H9 (cell line): Measurements from ENCODE around the gene PLA2G1B. TPM values are rescaled to one million over a fixed set of nuclear protein-coding genes. Genes with fewer than 3 reads are reported as not detected.
A peak's percentile ranks its signal among the peaks of the same experiment; 100 is the strongest.

Experiments used
- DNase-seq: peaks from one replicate; pipeline ENCODE4 v3.0.0-alpha.2; 2017
- H2AFZ ChIP-seq: one replicate; pipeline ENCODE4 v1.6.1; 2013; ENCODE audit warnings: mild to moderate bottlenecking, low read length, control low read depth, moderate library complexity
- H2AK5ac ChIP-seq: 2 replicates; pipeline ENCODE4 v1.6.1; 2013; ENCODE audit warnings: low read length, control low read depth, mixed read lengths; ENCODE audit not compliant: insufficient read length
- H2BK120ac ChIP-seq: one replicate; pipeline ENCODE4 v1.6.1; 2013; ENCODE audit warnings: low read depth, mild to moderate bottlenecking, low read length, control low read depth, inconsistent platforms; ENCODE audit not compliant: poor library complexity, severe bottlenecking
- H2BK12ac ChIP-seq: 2 replicates; pipeline ENCODE4 v1.6.1; 2013; ENCODE audit warnings: low read length, control low read depth, mixed read lengths, low read depth; ENCODE audit not compliant: insufficient read length
- H2BK15ac ChIP-seq: 2 replicates; pipeline ENCODE4 v1.6.1; 2013; ENCODE audit warnings: low read depth, low read length, control low read depth
- H2BK20ac ChIP-seq: one replicate; pipeline ENCODE4 v1.6.1; 2013; ENCODE audit warnings: low read depth, mild to moderate bottlenecking, low read length, control low read depth, inconsistent platforms; ENCODE audit not compliant: poor library complexity, severe bottlenecking
- H2BK5ac ChIP-seq: 2 replicates; pipeline ENCODE4 v1.6.1; 2013; ENCODE audit warnings: low read length, control low read depth, mixed read lengths; ENCODE audit not compliant: insufficient read length
- H3K14ac ChIP-seq: 2 replicates; pipeline ENCODE4 v1.6.1; 2013; ENCODE audit warnings: low read length, control low read depth; ENCODE audit not compliant: insufficient read depth
- H3K18ac ChIP-seq: 2 replicates; pipeline ENCODE4 v1.6.1; 2013; ENCODE audit warnings: low read depth, mild to moderate bottlenecking, mixed read lengths, low read length, control low read depth; ENCODE audit not compliant: insufficient read length
- H3K23ac ChIP-seq: 2 replicates; pipeline ENCODE4 v1.6.1; 2013; ENCODE audit warnings: low read length, control low read depth, mixed read lengths, low read depth; ENCODE audit not compliant: insufficient read length
- H3K23me2 ChIP-seq: 2 replicates; pipeline ENCODE4 v1.6.1; 2013; ENCODE audit warnings: low read depth, mild to moderate bottlenecking, mixed read lengths, low read length, control low read depth; ENCODE audit not compliant: insufficient read length, poor library complexity, severe bottlenecking
- H3K27ac ChIP-seq: 2 replicates; pipeline ENCODE4 v1.5.1; 2013; ENCODE audit warnings: low read length, control low read depth, mixed read lengths, low read depth; ENCODE audit not compliant: insufficient read length
- H3K27me3 ChIP-seq: 2 replicates; pipeline ENCODE4 v1.6.1; 2013; ENCODE audit warnings: low read length, control low read depth, inconsistent platforms; ENCODE audit not compliant: insufficient read depth
- H3K4ac ChIP-seq: 2 replicates; pipeline ENCODE4 v1.6.1; 2013; ENCODE audit warnings: low read depth, mild to moderate bottlenecking, control low read depth, inconsistent platforms, low read length, moderate library complexity
- H3K4me1 ChIP-seq: 2 replicates; pipeline ENCODE4 v1.6.1; 2013; ENCODE audit warnings: low read length, control low read depth, inconsistent platforms; ENCODE audit not compliant: insufficient read depth
- H3K4me2 ChIP-seq: 2 replicates; pipeline ENCODE4 v1.6.1; 2013; ENCODE audit warnings: low read length, control low read depth, mixed read lengths; ENCODE audit not compliant: insufficient read length, insufficient read depth
- H3K56ac ChIP-seq: 2 replicates; pipeline ENCODE4 v1.6.1; 2013; ENCODE audit warnings: low read depth, mild to moderate bottlenecking, mixed read lengths, low read length, control low read depth; ENCODE audit not compliant: insufficient read length
- H3K79me1 ChIP-seq: 2 replicates; pipeline ENCODE4 v1.6.1; 2013; ENCODE audit warnings: low read depth, mild to moderate bottlenecking, moderate library complexity, low read length, control low read depth, inconsistent platforms; ENCODE audit not compliant: insufficient read depth, poor library complexity, severe bottlenecking
- H3K79me2 ChIP-seq: 2 replicates; pipeline ENCODE4 v1.6.1; 2013; ENCODE audit warnings: low read length, control low read depth, inconsistent platforms; ENCODE audit not compliant: insufficient read depth
- H3K9ac ChIP-seq: 2 replicates; pipeline ENCODE4 v1.6.1; 2013; ENCODE audit warnings: low read length, control low read depth, mixed read lengths; ENCODE audit not compliant: insufficient read length; ENCODE audit errors: extremely low read depth
- H3K9me3 ChIP-seq: one replicate; pipeline ENCODE4 v1.6.1; 2013; ENCODE audit warnings: low read depth, low read length, inconsistent platforms; ENCODE audit not compliant: control insufficient read depth
- H3T11ph ChIP-seq: one replicate; pipeline ENCODE4 v1.6.1; 2013; ENCODE audit warnings: mild to moderate bottlenecking, low read length, control low read depth, inconsistent platforms
- H4K20me1 ChIP-seq: one replicate; pipeline ENCODE4 v1.6.1; 2013; ENCODE audit not compliant: control insufficient read depth, insufficient read length, insufficient read depth
- H4K5ac ChIP-seq: 2 replicates; pipeline ENCODE4 v1.6.1; 2013; ENCODE audit warnings: low read depth, mild to moderate bottlenecking, mixed read lengths, low read length, control low read depth; ENCODE audit not compliant: insufficient read length
- H4K8ac ChIP-seq: replicated peaks from 2 replicates; pipeline ENCODE4 v1.6.1; 2013; ENCODE audit warnings: low read length, control low read depth, mixed read lengths, low read depth; ENCODE audit not compliant: insufficient read length
- H4K91ac ChIP-seq: 2 replicates; pipeline ENCODE4 v1.6.1; 2013; ENCODE audit warnings: low read depth, mild to moderate bottlenecking, moderate library complexity, mixed read lengths, low read length, control low read depth; ENCODE audit not compliant: insufficient read length
- H3K27ac Mint-ChIP-seq, 3 experiments: 2 replicates in 2 of 3; 3 replicates in 1 of 3; pipeline ENCODE4 v1.8.0; 2020 to 2021; ENCODE audit warnings: mixed read lengths in 3 of 3, mild to moderate bottlenecking in 1 of 3, moderate library complexity in 1 of 3
- H3K27me3 Mint-ChIP-seq: 2 replicates; pipeline ENCODE4 v1.8.0; 2021; ENCODE audit warnings: low read depth, mild to moderate bottlenecking, moderate library complexity, mixed read lengths
- H3K36me3 Mint-ChIP-seq, 3 experiments: 2 replicates in 2 of 3; 3 replicates in 1 of 3; pipeline ENCODE4 v1.8.0; 2020 to 2021; ENCODE audit warnings: low read depth in 3 of 3, mixed read lengths in 3 of 3; ENCODE audit not compliant: insufficient read depth in 1 of 3
- H3K4me1 Mint-ChIP-seq, 2 experiments: 2 replicates each; pipeline ENCODE4 v1.8.0; 2020; ENCODE audit warnings: mixed read lengths in 2 of 2
- H3K4me3 Mint-ChIP-seq, 2 experiments: 2 replicates in 1 of 2; 3 replicates in 1 of 2; pipeline ENCODE4 v1.8.0; 2020 to 2021; ENCODE audit warnings: mild to moderate bottlenecking in 2 of 2, mixed read lengths in 2 of 2, moderate library complexity in 1 of 2
- H3K9me3 Mint-ChIP-seq, 2 experiments: 2 replicates in 1 of 2; 3 replicates in 1 of 2; pipeline ENCODE4 v1.8.0; 2020; ENCODE audit warnings: mild to moderate bottlenecking in 2 of 2, mixed read lengths in 2 of 2, moderate library complexity in 1 of 2
- WGBS: extraction: QIAGEN DNeasy Blood & Tissue Kit; methylation state at CpG from one replicate; pipeline ENCODE4 v1.1.7; 2013; ENCODE audit warnings: missing lambda C conversion rate, low lambda C conversion rate, mixed read lengths; ENCODE audit not compliant: insufficient read length; ENCODE audit errors: extremely low coverage; 5-methylcytosine and 5-hydroxymethylcytosine counted together
- total RNA-seq: library from RNA; stranded (reverse); gene quantifications from 2 replicates; pipeline ENCODE4 v1.2.1, GENCODE V29; 2021
- TF ChIP-seq, protein P1 (sequence below): fragments of 200-600 bp; sonication (generic); conservative IDR thresholded peaks from 3 replicates; pipeline ENCODE4 v1.8.0; 2021; ENCODE audit warnings: antibody characterized with exemption, mild to moderate bottlenecking

The PLA2G1B gene
- total RNA-seq, 1 experiment from 2014 or later, result not detected

DNA sequence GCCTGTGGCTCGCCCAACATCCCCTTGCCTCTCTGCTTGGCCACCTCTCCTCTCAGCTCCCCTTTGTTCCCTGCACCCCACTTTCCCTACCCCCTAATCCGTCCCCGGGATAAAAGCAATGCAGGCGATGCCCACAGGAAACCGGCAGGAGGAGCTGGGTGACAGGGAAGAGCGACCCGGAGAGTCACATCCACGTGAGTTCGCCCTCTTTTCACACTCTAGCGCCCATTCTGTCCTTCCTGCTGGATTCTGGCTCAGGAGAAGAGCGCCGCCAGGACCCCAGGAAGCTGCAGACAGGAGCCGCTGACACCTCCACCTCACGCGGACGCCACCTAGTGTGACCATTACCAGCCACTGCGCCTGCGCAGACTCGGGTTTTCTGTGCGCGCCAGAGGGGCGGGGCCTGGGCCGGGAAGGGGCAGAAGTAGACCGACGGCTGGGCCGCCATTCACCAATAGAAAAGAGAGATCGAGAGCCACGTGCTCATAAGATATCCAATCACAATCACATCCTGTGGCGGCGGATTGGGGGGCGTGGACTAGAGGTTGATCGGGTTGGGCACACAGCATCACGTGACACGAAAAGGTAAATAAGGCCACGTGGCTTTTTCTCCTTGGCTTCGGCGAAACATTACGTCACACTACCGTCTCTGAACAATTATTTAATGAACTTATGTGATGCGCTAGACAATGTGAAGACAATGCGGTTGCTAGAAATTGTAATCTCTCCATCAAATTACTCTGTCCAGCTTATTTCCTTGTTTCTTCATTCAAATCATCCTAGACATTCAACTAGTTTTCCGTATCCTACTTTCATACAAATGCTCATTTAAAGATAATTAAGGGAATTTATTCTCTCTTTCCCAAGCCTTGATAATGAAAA lies 10.1 kb downstream of the PLA2G1B start:
- DNase-seq, result peak; percentile 100
- no peak overlapping the region for H3K18ac ChIP-seq
- H2BK5ac ChIP-seq, result no peak overlapping the region
- WGBS, result no CpG with 5 or more reads among the region's 42 CpGs
- Mint-ChIP-seq H3K36me3 (no peaks in the 10 kb centered on the region), H3K4me3 (peak overlapping the region; percentile 74 to 86), H3K27me3 (peaks cover 12% of the 10 kb centered on the region), H3K4me1 (peaks cover 10 to 11% of the 10 kb centered on the region in 2 experiments), H3K9me3 (no peaks in the 10 kb centered on the region), H3K27ac (peak overlapping the region; percentile 84 to 97 (median 97); a peak in 6 of 7 replicates)
- no peak overlapping the region for H2BK120ac ChIP-seq
- peak overlapping the region; percentile 30 for H3K9ac ChIP-seq
- no peak overlapping the region for H3K27ac ChIP-seq
- no peaks in the 10 kb centered on the region for H3K9me3 ChIP-seq
- H2AK5ac ChIP-seq, result no peak overlapping the region
- H3K23me2 ChIP-seq, result peaks cover 3% of the 10 kb centered on the region
- H2BK20ac ChIP-seq, result no peak overlapping the region
- H3T11ph ChIP-seq, result no peak overlapping the region
- H3K27me3 ChIP-seq, result no peaks in the 10 kb centered on the region
- H3K79me1 ChIP-seq, result no peaks in the 10 kb centered on the region
- H3K4ac ChIP-seq, result no peak overlapping the region
- H2BK15ac ChIP-seq, result no peak overlapping the region
- H4K91ac ChIP-seq, result no peak overlapping the region
- H3K4me2 ChIP-seq, result peak overlapping the region; percentile 66
- TF ChIP-seq, protein P1, sequence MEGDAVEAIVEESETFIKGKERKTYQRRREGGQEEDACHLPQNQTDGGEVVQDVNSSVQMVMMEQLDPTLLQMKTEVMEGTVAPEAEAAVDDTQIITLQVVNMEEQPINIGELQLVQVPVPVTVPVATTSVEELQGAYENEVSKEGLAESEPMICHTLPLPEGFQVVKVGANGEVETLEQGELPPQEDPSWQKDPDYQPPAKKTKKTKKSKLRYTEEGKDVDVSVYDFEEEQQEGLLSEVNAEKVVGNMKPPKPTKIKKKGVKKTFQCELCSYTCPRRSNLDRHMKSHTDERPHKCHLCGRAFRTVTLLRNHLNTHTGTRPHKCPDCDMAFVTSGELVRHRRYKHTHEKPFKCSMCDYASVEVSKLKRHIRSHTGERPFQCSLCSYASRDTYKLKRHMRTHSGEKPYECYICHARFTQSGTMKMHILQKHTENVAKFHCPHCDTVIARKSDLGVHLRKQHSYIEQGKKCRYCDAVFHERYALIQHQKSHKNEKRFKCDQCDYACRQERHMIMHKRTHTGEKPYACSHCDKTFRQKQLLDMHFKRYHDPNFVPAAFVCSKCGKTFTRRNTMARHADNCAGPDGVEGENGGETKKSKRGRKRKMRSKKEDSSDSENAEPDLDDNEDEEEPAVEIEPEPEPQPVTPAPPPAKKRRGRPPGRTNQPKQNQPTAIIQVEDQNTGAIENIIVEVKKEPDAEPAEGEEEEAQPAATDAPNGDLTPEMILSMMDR, result peak; percentile 59
- H3K56ac ChIP-seq, result no peak overlapping the region
- no peak overlapping the region for H4K5ac ChIP-seq
- H2AFZ ChIP-seq, result no peak overlapping the region
- no peaks in the 10 kb centered on the region for H3K79me2 ChIP-seq
- H3K4me1 ChIP-seq, result no peaks in the 10 kb centered on the region
- no peak overlapping the region for H4K8ac ChIP-seq
- H2BK12ac ChIP-seq, result no peak overlapping the region
- no peaks in the 10 kb centered on the region for H4K20me1 ChIP-seq
- H3K23ac ChIP-seq, result no peak overlapping the region
- peak overlapping the region; percentile 4; the same call in 1 of the 2 replicates for H3K14ac ChIP-seq
